Measurements from ENCODE around the gene RHBDF2.

The RHBDF2 gene

GRCh38 chr17:76440751-76441362 is 60.4 kb downstream of the RHBDF2 start:
- peaks cover 26% of the 10 kb centered on the region; the same call in 1 of the 2 replicates for H3K36me3 ChIP-seq
- H3K27ac ChIP-seq, result no peak overlapping the region
- peaks cover 50% of the 10 kb centered on the region for H3K4me1 ChIP-seq
- H4K20me1 ChIP-seq, result peaks cover 100% of the 10 kb centered on the region
- no peaks in the 10 kb centered on the region for H3K27me3 ChIP-seq
- no peak overlapping the region for H3K4me2 ChIP-seq
- no peaks in the 10 kb centered on the region for H3K9me3 ChIP-seq
- no peak overlapping the region for H3K9ac ChIP-seq
- TF ChIP-seq Cebpa-rat (IDR thresholded peaks at IDR 0.05), result no peak
- H3K4me3 ChIP-seq, result no peak overlapping the region

GRCh38 chr17:76439314-76439928 is 61.8 kb downstream of the RHBDF2 start:
- Histone ChIP-seq H3K27me3 (no peaks in the 10 kb centered on the region), H3K4me1 (peaks cover 43% of the 10 kb centered on the region), H3K4me2 (no peak overlapping the region), H3K4me3 (no peak overlapping the region), H3K36me3 (peaks cover 26% of the 10 kb centered on the region; the same call in 1 of the 2 replicates), H3K9ac (no peak overlapping the region), H4K20me1 (peaks cover 99% of the 10 kb centered on the region), H3K9me3 (no peaks in the 10 kb centered on the region), H3K27ac (no peak overlapping the region)
- TF ChIP-seq Cebpa-rat (IDR thresholded peaks at IDR 0.05), result no peak

GRCh38 chr17:76438906-76439305 is 62.3 kb downstream of the RHBDF2 start:
- Histone ChIP-seq H3K4me3 (no peak overlapping the region), H3K9me3 (no peaks in the 10 kb centered on the region), H3K27ac (no peak overlapping the region), H4K20me1 (peaks cover 99% of the 10 kb centered on the region), H3K27me3 (no peaks in the 10 kb centered on the region), H3K9ac (no peak overlapping the region), H3K4me2 (no peak overlapping the region), H3K36me3 (peaks cover 26% of the 10 kb centered on the region; the same call in 1 of the 2 replicates), H3K4me1 (peaks cover 43% of the 10 kb centered on the region)
- TF ChIP-seq Cebpa-rat (IDR thresholded peaks at IDR 0.05), result no peak

GRCh38 chr17:76437467-76438402 is 63.5 kb downstream of the RHBDF2 start:
- Histone ChIP-seq H3K9me3 (no peaks in the 10 kb centered on the region), H3K4me2 (no peak overlapping the region), H3K4me3 (no peak overlapping the region), H3K27ac (no peak overlapping the region), H4K20me1 (peaks cover 96% of the 10 kb centered on the region), H3K27me3 (no peaks in the 10 kb centered on the region), H3K9ac (no peak overlapping the region), H3K4me1 (peaks cover 39% of the 10 kb centered on the region), H3K36me3 (peaks cover 26% of the 10 kb centered on the region; the same call in 1 of the 2 replicates)
- no peak for TF ChIP-seq Cebpa-rat (IDR thresholded peaks at IDR 0.05)

GRCh38 chr17:76435751-76436150 is 65.5 kb downstream of the RHBDF2 start:
- peaks cover 96% of the 10 kb centered on the region for H4K20me1 ChIP-seq
- no peak overlapping the region for H3K4me2 ChIP-seq
- H3K4me1 ChIP-seq, result peaks cover 21% of the 10 kb centered on the region
- no peak overlapping the region for H3K9ac ChIP-seq
- TF ChIP-seq Cebpa-rat (IDR thresholded peaks at IDR 0.05), result no peak
- no peaks in the 10 kb centered on the region for H3K27me3 ChIP-seq
- no peaks in the 10 kb centered on the region for H3K9me3 ChIP-seq
- H3K4me3 ChIP-seq, result no peak overlapping the region
- H3K36me3 ChIP-seq, result peaks cover 11% of the 10 kb centered on the region; the same call in 1 of the 2 replicates
- H3K27ac ChIP-seq, result no peak overlapping the region

GRCh38 chr17:76434870-76435269 is 66.4 kb downstream of the RHBDF2 start:
- no peaks in the 10 kb centered on the region for H3K27me3 ChIP-seq
- H4K20me1 ChIP-seq, result peaks cover 96% of the 10 kb centered on the region
- H3K27ac ChIP-seq, result no peak overlapping the region
- H3K36me3 ChIP-seq, result peaks cover 10% of the 10 kb centered on the region; the same call in 1 of the 2 replicates
- no peak overlapping the region for H3K9ac ChIP-seq
- TF ChIP-seq Cebpa-rat (IDR thresholded peaks at IDR 0.05), result no peak
- H3K4me3 ChIP-seq, result no peak overlapping the region
- peak overlapping the region; percentile 75; the same call in 1 of the 2 replicates for H3K4me2 ChIP-seq
- H3K9me3 ChIP-seq, result no peaks in the 10 kb centered on the region
- H3K4me1 ChIP-seq, result peaks cover 20% of the 10 kb centered on the region

- H4K20me1 ChIP-seq, result peaks cover 89% of the 10 kb centered on the region
- no peaks in the 10 kb centered on the region for H3K27me3 ChIP-seq
- TF ChIP-seq Cebpa-rat (IDR thresholded peaks at IDR 0.05), result no peak
- peak overlapping the region; percentile 58; the same call in 1 of the 2 replicates for H3K27ac ChIP-seq
- H3K36me3 ChIP-seq, result 0 out of 2 replicates have a peak, but pooled peaks cover under 1% of the 10 kb centered on the region
- peak overlapping the region; percentile 45; the same call in 1 of the 2 replicates for H3K9ac ChIP-seq
- H3K9me3 ChIP-seq, result no peaks in the 10 kb centered on the region
- peaks cover 31% of the 10 kb centered on the region for H3K4me1 ChIP-seq
- no peak overlapping the region for H3K4me3 ChIP-seq
- peak overlapping the region; percentile 75 for H3K4me2 ChIP-seq
Observed at GRCh38 chr17:76433693-76434092, 67.5 kb downstream of the RHBDF2 start.

- no peaks in the 10 kb centered on the region for H3K36me3 ChIP-seq
- H3K27ac ChIP-seq, result no peak overlapping the region
- H4K20me1 ChIP-seq, result peaks cover 83% of the 10 kb centered on the region
- H3K4me3 ChIP-seq, result no peak overlapping the region
- peaks cover 40% of the 10 kb centered on the region for H3K4me1 ChIP-seq
- no peaks in the 10 kb centered on the region for H3K9me3 ChIP-seq
- TF ChIP-seq Cebpa-rat (IDR thresholded peaks at IDR 0.05), result no peak
- no peak overlapping the region for H3K9ac ChIP-seq
- no peak overlapping the region; the same call in 1 of the 2 replicates for H3K4me2 ChIP-seq
- H3K27me3 ChIP-seq, result no peaks in the 10 kb centered on the region
Observed at GRCh38 chr17:76432712-76433336, 68.4 kb downstream of the RHBDF2 start.

- H3K27ac ChIP-seq, result no peak overlapping the region
- H3K4me1 ChIP-seq, result peaks cover 48% of the 10 kb centered on the region
- no peak overlapping the region for H3K4me3 ChIP-seq
- peaks cover 83% of the 10 kb centered on the region for H4K20me1 ChIP-seq
- H3K4me2 ChIP-seq, result no peak overlapping the region
- no peaks in the 10 kb centered on the region for H3K27me3 ChIP-seq
- H3K9ac ChIP-seq, result no peak overlapping the region
- H3K36me3 ChIP-seq, result no peaks in the 10 kb centered on the region
- no peak for TF ChIP-seq Cebpa-rat (IDR thresholded peaks at IDR 0.05)
- H3K9me3 ChIP-seq, result no peaks in the 10 kb centered on the region
Observed at GRCh38 chr17:76432004-76432403, 69.2 kb downstream of the RHBDF2 start.

Measured in BLaER1 (cell line).